ENCODE measurements around the gene CCL25. TPM values are rescaled to one million over a fixed set of nuclear protein-coding genes. Genes with fewer than 3 reads are reported as not detected.
"Not testable (repeated sequence)": the region's sequence is repeated elsewhere in the genome, so short reads cannot be mapped to it uniquely, and the experiment has no call there.

The CCL25 gene
- total and polyA plus RNA-seq, 8 donors, result 0.23 to 0.46 (median 0.37) TPM; not detected in 4

- no peaks in the 10 kb centered on the region for H3K27me3 ChIP-seq
- H3K4me1 ChIP-seq, result no peaks in the 10 kb centered on the region
- TF ChIP-seq CTCF (IDR thresholded peaks at IDR 0.05), result no peak
- ATAC-seq (no peak), DNase-seq (no peak)
- H3K9me3 ChIP-seq, result no peaks in the 10 kb centered on the region
- intact Hi-C loops (cut with DNase I), result no loop called here
- H3K4me3 ChIP-seq, result no peak overlapping the region
- no peak overlapping the region for H3K27ac ChIP-seq
- H3K36me3 ChIP-seq, result no peaks in the 10 kb centered on the region
These were observed 27.2 kb upstream of the CCL25 start for GRCh38 chr19:8025316-8025715.

GRCh38 chr19:8028951-8029491 lies 23.5 kb upstream of the CCL25 start:
- DNase-seq (peak in 1 of 4 donors; percentile 43), ATAC-seq (no peak)
- H3K27ac ChIP-seq, result no peak overlapping the region
- peaks cover 0 to 4% of the 10 kb centered on the region in 2 donors for H3K27me3 ChIP-seq
- intact Hi-C loops (cut with DNase I), result no loop called here
- no peak for TF ChIP-seq CTCF (IDR thresholded peaks at IDR 0.05)
- H3K9me3 ChIP-seq, result no peaks in the 10 kb centered on the region
- H3K4me3 ChIP-seq, result no peak overlapping the region
- no peaks in the 10 kb centered on the region for H3K4me1 ChIP-seq
- H3K36me3 ChIP-seq, result no peaks in the 10 kb centered on the region

DNA sequence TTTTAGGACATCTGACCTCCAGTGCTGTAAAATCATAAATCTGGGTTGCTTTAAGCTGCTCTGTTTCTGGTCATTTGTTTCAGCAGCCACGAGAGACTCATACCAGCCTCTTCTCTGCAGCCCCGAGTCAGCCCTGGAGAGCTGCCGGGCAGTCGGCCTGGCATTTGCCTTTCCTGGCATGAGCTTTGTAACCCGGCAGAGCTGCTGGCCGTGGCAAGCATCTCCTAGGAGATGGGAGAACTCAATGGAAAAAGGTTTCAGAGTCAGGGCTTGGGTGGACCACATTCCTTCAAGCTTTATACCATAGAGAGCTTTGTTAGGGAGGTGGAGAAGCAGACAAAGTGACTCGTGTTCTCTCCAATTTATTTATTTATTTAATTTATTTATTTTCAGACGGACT lies 21.6 kb upstream of the CCL25 start:
- peaks cover 0 to 5% of the 10 kb centered on the region in 2 donors for H3K27me3 ChIP-seq
- no peak for ATAC-seq
- intact Hi-C loops (cut with DNase I), result no loop called here

GRCh38 chr19:8033287-8034177 lies 19.0 kb upstream of the CCL25 start:
- intact Hi-C loops (cut with DNase I); H3K36me3 ChIP-seq; H3K4me3 ChIP-seq; ATAC-seq; H3K27me3 ChIP-seq; H3K4me1 ChIP-seq; H3K9me3 ChIP-seq; H3K27ac ChIP-seq: not testable (repeated sequence)
- peak in 1 of 4 donors; percentile 24 for DNase-seq

More for the DNA sequence above, 21.6 kb upstream of the CCL25 start:
- Histone ChIP-seq H3K4me1 (no peaks in the 10 kb centered on the region), H3K4me3 (no peak overlapping the region), H3K27ac (no peak overlapping the region), H3K9me3 (no peaks in the 10 kb centered on the region), H3K36me3 (no peaks in the 10 kb centered on the region)
- TF ChIP-seq CTCF (IDR thresholded peaks at IDR 0.05), result no peak
- no peak for DNase-seq

DNA sequence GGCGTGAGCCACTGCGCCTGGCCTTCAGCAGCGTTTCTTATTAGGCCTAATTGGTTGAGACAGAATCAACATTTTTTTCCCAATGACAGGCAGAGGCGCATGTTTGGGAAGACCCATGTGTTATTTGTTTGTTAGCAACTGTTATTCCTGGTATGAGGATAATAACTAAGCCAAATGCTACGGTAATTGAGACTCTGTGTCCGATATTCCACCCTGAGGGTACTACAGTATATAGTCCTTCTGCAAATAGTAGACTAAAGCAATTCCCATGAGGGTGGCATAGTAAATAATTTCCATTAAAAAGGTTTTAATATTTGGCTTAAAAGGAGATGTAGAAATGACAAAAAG lies 18.4 kb upstream of the CCL25 start:
- no peaks in the 10 kb centered on the region for H3K36me3 ChIP-seq
- no peaks in the 10 kb centered on the region for H3K4me1 ChIP-seq
- ATAC-seq (no peak), DNase-seq (peak in 1 of 4 donors; percentile 25)
- no peak for TF ChIP-seq CTCF (IDR thresholded peaks at IDR 0.05)
- H3K9me3 ChIP-seq, result no peaks in the 10 kb centered on the region
- peaks cover 0 to 5% of the 10 kb centered on the region in 2 donors for H3K27me3 ChIP-seq
- H3K4me3 ChIP-seq, result no peak overlapping the region
- H3K27ac ChIP-seq, result no peak overlapping the region
- intact Hi-C loops (cut with DNase I), result no loop called here

Measured in left lung (tissue), 10 donors.